NCI-H748 (cell line): Measurements from ENCODE around the gene IDS.

ENCODE experiments used
- DNase-seq: peaks from one replicate; lab custom pipeline; 2025; ENCODE audit not compliant: unreplicated experiment; lab: John Stamatoyannopoulos, UW

IDS gene

DNA sequence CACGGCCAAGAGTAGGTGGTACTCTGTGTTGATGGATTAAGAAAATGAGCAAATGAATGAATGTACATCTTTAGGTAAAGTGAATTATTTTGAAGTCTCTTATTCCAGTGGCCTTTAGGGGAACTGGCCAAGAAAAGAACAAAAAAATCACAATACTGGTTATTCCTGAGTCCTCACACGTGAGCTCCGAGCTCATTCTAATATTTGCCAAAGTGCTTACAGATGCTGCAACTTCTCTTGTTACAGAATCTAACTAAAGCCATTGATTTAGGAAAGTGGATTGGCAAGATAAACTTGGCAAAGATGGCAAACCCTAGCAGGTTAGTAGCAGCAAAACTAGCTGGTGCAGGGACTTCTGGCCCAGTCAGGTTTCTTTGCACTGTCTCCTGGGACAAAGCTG, 37.6 kb downstream of the IDS start:
- no peak for DNase-seq

DNA sequence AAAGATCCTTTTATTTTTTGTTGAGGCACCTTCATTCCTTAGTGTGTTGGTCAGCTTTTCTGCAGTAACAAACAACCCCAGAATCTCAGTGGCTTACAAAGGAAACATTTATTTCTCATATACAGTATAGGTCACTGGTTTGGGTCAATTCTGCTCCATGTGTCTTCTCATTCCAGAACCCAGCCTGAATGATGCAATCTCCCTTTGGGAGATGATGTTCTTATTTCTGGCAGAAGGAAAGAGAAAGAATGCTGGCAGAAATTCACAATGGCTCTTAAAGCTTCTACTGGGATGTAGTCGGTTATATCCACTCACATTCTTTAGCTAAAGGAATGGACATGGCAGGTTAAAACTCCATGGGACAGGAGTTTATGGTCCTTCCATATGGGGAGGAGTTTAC, 42.3 kb downstream of the IDS start:
- DNase-seq: no peak

DNA sequence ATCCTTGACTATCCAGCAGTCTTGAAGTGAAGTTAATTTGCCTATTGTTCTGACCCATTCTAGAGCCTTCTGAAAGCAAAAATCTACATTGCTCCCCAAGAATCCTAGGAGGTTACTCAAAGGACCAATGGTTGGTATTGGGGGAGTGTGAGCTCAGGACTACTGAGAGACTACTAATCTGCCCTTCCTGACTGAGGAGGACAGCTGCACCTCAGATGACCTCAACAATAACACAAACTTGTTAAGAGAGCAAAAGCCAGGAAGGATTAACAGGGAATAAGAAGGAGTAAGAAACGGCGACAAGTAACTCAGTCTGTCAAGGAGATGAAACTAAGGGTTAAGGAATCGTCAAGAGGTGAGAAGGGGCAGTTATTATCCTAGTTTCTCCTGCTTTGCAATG, 43.4 kb downstream of the IDS start:
- no peak for DNase-seq

DNA sequence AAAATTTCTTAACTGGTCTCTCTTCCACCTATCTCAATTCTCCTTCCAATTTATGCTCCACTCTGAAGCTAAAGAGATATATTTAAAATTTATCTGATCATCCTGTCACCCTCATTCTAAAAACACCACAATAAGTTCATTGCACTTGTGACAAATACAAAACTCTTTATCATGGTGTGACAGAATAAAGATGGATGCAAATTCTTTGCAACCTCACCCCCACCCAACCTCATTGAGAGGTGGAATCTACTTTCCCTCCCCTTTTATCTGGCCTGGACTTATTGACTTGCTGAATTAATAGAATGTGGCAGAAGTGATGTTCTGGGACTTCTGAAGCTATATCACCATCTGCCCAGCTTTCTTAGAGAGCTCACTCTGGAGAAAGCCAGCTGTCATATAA, 46.5 kb downstream of the IDS start:
- DNase-seq: no peak

DNA sequence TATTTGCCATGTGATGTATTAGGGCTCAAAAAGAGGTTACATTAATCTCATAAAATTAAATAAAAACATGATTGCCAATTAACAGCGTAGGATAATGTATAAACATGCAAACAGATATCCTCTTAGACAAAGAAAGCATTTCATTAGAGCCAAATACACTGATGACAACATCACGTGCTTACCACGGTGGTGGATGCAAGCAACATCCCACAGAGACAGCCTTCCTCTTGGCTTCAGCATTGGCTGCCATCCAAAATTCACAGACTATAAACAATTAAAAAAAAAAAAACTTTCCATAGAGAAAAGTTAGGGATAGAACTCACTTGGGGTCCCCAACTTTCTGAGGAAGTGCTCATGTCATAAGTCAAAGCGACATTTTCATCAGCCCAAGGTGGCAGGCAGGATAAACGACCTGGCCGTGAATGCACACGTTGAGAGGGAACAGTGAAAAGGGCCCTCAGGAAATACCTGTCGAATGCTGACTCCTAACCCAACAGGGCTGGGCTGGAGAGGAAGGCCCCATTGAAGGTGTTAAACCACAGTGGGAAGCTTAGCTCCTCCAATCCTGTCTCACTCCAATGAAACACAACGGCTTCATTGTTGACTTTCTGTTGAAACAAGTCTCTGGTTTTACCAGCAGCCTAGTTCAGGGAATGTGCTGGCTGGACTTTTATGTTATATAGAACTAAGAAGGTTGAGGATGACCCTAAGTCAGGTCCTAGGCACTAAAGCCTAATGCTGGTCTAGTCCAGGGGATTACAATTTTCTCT, 48.4 kb downstream of the IDS start:
- no peak for DNase-seq

DNA sequence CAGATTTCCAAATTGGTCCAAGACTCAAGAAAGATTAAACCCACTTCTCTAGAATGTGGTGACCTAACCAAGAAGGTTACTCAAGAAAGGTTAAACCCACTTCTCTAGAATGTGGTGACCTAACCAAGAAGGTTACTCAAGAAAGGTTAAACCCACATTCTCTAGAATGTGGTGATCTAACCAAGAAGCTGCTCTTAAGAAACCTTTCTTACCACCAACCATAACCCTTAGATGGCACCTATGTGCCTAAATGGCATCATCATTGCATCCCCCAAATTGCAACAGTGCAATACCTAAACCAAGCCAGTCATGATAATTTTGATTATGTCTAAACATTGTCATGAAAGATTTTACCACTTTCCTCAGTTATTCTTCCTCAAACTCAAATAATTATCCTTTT, 49.2 kb downstream of the IDS start:
- no peak for DNase-seq

DNA sequence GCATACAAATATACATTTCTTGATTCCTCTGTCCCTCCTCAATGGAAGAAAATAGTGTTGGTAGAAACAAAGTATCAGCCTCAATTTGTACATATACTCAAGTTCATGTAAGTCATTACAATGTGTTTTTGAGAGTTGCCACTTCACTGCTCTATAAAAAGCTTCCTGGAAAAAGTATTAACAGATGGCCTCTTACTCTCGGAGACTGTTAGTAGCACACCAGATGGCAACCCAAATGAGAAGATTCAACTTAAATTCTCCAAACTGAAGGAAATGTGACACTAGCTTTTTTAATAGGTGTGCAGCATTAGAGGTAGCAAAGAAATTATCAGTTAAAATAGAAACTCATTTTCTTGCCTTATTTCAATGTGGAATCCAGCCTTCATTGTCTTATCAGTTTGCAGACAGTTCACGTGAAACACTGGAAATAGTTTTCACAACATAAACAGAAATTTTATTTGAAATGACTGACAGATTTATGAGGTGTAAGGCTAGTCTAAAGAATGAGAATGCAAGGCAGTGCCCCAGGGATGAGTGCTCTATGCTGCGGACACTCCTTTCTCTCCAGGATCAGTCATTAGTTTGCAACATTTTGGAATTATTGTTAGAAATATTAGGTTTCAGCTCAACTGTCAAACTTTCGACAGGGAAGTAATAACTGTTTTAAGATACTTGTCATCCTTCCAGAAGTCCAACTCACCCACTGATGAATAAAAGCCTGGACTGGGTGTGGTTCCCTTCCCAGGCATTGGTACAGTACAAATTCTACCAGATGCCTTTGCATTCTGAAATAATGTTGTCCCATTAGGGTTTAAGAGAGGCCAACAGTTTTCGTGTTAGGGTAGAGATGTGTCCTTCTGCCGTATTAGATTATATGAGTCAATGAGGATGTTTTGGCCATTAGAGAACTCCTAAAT, 50.9 kb downstream of the IDS start:
- DNase-seq: no peak

DNA sequence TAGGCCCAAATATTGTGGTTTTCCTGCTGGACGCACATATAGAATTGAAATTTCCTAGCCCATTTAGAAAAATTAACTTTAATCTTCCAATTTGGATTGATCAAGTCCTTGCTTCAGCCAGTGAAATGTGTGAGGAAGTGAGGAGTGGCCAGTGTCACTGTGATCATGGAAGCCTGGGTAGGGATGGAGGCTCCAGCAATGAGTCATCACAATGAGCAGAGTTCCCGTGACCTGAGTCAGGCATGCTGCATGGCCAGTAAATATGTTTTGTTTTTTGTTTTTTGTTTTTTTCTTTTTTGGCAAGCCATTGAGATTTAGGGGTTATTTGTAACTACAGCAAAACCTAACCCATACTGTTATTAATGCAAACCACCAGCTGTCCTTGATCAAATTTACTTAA, 52.1 kb downstream of the IDS start:
- no peak for DNase-seq

DNA sequence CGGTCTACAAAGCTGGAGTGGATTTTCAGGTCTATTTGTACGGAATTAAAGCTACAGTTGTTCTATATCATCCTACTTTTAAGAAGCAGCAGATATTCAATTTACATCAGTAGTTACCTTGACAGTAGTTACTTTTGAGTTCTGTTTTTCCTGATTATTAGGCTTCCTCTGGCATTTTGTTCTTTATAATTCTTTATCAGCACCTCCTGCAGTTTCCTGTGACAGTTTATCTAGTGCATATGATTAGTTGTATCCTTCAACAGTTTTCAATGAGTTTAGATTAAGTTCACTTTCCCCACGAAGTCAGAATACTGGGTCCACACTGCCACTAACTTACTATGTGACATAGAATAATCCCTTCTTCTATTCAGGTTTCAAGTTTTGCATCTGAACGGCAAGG, 71.7 kb downstream of the IDS start:
- no peak for DNase-seq

DNA sequence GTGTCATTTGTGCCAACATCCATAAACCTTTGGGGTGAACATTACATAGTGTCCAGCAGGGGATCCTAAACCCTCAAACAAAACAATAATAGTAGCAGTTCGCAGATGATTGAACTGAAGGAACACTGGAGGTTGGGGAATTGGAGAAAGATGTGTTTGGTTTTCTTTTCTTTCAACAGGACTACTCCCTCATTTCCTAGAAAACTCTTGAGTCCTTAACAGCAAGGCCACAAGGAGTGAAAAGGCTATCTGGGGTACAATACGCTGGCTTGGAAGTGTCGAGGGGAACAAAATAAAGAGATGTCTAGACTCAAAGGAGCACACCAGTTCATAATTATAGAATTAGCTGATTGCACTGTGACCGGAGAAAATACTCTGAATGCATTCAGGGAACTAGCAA, 72.1 kb downstream of the IDS start:
- DNase-seq: no peak
